OCI-LY3 (cell line): ENCODE data around the gene WDR20.

Experiments
- EZH2phosphoT487 ChIP-seq: fragments of 200-600 bp; shearing (Covaris generic); IDR thresholded peaks from 2 replicates; pipeline ENCODE4 v1.6.1; 2018; ENCODE audit warnings: antibody characterized with exemption, mixed run types, low read depth
- TF ChIP-seq, protein P1 (sequence below): fragments of 200-600, 300-600 bp; sonication (generic); IDR thresholded peaks from 2 replicates; pipeline ENCODE4 v1.5.1; 2014; ENCODE audit warnings: antibody characterized with exemption, low read length, low read depth

GRCh38 chr14:102238131-102238530, 98.4 kb downstream of the WDR20 start:
- TF ChIP-seq, protein P1, sequence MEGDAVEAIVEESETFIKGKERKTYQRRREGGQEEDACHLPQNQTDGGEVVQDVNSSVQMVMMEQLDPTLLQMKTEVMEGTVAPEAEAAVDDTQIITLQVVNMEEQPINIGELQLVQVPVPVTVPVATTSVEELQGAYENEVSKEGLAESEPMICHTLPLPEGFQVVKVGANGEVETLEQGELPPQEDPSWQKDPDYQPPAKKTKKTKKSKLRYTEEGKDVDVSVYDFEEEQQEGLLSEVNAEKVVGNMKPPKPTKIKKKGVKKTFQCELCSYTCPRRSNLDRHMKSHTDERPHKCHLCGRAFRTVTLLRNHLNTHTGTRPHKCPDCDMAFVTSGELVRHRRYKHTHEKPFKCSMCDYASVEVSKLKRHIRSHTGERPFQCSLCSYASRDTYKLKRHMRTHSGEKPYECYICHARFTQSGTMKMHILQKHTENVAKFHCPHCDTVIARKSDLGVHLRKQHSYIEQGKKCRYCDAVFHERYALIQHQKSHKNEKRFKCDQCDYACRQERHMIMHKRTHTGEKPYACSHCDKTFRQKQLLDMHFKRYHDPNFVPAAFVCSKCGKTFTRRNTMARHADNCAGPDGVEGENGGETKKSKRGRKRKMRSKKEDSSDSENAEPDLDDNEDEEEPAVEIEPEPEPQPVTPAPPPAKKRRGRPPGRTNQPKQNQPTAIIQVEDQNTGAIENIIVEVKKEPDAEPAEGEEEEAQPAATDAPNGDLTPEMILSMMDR: no peak
- no peak for TF ChIP-seq EZH2phosphoT487
